ENCODE results near the gene DDAH1.
"Not testable (repeated sequence)": the region's sequence is repeated elsewhere in the genome, so short reads cannot be mapped to it uniquely, and the experiment has no call there.

DDAH1 gene

GRCh38 chr1:85465099-85465785 is at the start of gene DDAH1:
Gene DDAH1 (minus strand): TSS chr1:85465159. CDS start chr1:85465045, 114 bp downstream.
- DNase-seq (ENCODE audit: low read depth): no peak

- not testable (repeated sequence) for DNase-seq (ENCODE audit: low read depth)
Observed at GRCh38 chr1:85513998-85514397, 49.0 kb upstream of the DDAH1 start.

GRCh38 chr1:85504417-85504816 is 39.5 kb upstream of the DDAH1 start:
- no peak for DNase-seq (ENCODE audit: low read depth)

- no peak for DNase-seq (ENCODE audit: low read depth)
Observed at GRCh38 chr1:85502625-85503083, 37.7 kb upstream of the DDAH1 start.

GRCh38 chr1:85502171-85502570 is 37.2 kb upstream of the DDAH1 start:
- no peak for DNase-seq (ENCODE audit: low read depth)

DNA sequence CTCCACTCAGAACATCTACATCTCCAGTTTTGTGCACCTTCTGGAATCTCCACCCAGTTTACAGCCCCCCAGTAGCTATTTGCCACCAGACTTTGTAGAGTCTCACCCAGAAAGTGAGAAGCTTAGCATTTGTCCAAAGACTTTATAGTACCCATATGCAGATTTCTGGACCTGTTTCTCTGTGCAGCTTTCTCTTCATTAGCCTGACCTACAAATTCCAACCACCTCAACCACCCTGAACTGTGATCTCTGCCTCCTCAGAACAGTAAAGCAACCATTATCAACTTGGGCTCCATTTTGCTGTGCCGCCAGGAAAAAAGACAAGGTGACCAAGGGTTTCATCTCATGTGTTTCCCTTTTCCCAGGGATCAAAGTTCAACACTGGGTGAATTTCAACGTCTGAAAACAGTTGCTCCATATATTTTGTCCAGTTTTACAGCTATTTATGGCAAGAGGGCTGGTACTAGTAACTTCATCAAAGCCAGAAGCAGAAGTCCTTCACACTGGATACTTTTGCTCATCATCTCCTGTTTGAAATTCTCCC is 36.5 kb upstream of the DDAH1 start:
- no peak for DNase-seq (ENCODE audit: low read depth)

DNA sequence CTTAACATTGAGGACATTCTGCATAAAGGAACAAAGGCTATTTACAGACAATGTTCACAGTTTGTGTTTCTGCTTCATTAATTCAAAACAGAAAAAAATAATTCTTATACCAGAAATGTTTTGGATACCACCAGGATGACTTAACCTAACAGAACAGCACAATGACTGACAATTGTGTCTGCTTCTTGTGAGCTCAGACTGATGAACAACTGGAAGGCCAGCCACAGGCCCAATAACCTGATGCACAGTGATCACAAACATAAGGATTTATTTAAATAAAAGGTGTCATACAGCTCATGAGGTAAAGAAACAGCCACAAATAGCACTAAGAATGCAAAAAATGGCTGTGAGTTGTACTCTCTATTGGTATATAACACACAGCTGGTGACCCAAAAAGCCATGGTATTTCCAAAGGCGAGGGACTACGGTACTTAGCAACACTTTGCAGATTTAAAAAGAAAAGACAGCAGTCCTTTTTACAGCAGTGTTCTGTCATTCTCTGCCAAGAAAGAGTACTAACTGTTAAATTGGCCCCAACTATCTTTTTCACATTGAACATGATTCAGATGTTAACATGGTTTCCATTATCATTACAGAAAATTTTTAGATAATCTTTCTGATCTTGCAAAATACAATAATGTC is 32.1 kb upstream of the DDAH1 start:
- no peak for DNase-seq (ENCODE audit: low read depth)

GRCh38 chr1:85495556-85495955 is 30.6 kb upstream of the DDAH1 start:
- DNase-seq (ENCODE audit: low read depth): no peak

DNA sequence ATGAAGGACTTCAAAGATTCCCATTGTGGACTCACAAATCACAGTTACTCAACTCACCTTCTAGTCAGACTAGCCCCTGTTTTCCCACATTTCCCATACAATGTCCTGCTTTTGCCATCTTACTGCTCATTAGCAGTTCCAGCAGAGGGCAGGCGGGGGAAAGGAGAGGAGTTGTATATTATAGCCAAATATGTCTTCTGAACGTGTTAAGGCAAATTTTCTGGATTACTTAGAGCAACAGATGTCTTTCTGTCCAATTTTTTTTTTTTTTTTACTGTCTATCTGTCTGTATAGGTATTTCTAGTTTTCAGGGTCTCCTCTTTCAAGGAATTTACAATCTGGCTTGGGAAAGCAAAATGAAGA is 29.9 kb upstream of the DDAH1 start:
- DNase-seq (ENCODE audit: low read depth): no peak

DNA sequence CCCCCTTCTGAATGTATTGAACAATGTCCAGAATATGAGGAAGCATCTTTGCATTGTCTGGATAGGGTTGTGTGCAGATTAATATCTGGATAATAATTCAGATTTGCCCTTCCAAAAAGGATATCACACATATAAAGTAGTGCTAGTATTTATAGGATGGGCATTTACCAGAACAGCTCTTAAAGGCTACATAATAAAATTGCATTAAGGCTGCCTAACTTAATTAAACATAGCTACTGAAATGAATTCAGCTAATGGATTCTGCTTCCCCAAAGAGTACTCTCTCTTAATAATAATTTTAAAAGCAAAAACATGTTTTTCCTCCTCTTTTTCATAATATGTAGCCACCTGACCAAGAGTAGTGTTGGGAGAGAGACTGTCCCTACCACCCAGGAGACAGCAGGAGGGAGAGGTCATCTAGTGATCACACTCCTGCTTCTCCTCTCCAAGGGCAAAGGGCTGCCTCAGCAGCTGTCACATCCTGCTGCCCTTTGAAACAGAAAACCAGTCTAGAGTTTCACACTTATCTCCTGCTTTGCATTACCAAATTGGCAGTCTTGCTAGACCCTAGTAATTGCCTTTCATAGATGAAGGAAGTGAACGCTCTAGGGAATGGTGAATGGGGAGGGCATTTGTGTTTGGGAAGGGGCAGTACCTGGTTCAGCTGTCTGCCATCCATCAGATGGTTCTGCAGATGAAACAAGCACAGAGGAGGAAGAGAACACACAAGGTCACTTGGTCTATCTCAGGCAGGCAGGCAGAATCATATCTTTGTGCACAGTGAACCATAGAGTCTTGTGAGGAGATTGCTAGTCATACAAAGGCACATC is 29.3 kb upstream of the DDAH1 start:
- DNase-seq (ENCODE audit: low read depth): no peak

DNA sequence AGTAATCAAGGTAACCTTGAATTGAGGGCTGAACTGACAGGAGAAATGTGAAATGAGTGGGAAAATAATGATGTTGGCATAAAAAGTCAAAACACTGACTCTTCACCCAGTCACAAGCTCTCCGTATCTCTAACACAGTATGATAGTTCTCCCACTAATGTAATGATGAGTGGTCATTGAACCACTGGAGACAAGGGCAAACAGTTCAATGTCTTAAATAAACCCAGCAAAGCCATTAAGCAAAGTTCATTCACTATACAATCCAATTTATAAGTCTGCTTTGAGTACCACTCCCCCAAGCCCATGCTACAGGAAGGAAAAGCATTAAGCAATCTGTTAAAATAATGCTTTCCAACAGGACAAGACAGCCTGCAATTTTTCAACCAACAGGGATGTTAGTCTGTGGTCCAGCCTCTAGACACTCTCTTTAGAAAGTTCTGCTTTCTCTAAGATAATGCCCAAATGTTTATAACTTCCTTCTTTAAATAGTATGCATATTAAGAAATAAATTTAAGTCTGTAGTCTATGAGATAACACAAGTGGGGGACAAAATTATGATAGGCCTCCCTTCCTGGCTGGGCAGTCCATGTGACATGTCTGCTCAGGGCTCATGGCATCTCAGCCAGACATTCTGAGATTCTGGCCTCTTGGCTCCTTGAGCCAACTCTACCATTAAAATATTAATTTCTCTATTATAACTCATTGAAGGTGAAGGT is 25.5 kb upstream of the DDAH1 start:
- DNase-seq (ENCODE audit: low read depth): no peak

GRCh38 chr1:85488126-85488525 is 23.2 kb upstream of the DDAH1 start:
- no peak for DNase-seq (ENCODE audit: low read depth)

DNA sequence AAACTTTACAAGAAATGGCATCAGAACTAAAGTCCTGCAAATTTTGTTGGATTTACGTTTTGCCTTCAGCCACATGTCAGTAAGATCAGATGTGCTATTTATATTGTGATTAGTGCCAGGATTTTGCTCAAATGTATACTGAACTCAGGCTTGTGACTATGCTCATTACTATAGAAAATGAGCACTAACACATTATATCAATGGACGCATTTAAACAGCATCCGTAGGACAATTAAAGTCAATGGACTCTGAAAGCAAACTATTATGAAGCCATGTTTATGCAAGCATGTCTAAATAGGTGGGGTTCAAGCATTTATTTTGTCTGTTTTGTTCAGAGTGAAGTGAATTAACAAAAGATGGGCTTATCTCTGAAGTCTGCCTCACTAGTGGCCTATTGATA is 20.6 kb upstream of the DDAH1 start:
- no peak for DNase-seq (ENCODE audit: low read depth)

- no peak for DNase-seq (ENCODE audit: low read depth)
Observed at GRCh38 chr1:85484716-85485115, 19.8 kb upstream of the DDAH1 start.

GRCh38 chr1:85484264-85484663 is 19.3 kb upstream of the DDAH1 start:
- DNase-seq (ENCODE audit: low read depth): no peak

GRCh38 chr1:85481688-85482087 is 16.7 kb upstream of the DDAH1 start:
- no peak for DNase-seq (ENCODE audit: low read depth)

DNA sequence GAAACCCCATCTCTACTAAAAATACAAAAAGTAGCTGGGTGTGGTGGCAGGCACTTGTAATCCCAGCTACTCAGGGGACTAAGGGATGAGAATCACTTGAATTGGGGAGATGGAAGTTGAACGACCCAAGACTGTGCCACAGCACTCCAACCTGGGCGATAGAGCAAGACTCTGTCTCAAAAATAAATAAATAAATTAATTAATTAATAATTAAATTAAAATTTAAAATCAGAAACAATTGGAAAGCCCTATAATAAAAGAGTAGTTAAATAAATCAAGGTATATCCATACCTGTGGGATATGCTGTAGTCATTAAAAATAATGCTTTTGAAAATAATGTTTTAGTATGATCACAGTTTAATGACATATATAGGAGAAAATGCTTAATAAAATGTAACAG is 15.6 kb upstream of the DDAH1 start:
- DNase-seq (ENCODE audit: low read depth): no peak

- DNase-seq (ENCODE audit: low read depth): no peak
Observed at GRCh38 chr1:85479491-85479890, 14.5 kb upstream of the DDAH1 start.

DNA sequence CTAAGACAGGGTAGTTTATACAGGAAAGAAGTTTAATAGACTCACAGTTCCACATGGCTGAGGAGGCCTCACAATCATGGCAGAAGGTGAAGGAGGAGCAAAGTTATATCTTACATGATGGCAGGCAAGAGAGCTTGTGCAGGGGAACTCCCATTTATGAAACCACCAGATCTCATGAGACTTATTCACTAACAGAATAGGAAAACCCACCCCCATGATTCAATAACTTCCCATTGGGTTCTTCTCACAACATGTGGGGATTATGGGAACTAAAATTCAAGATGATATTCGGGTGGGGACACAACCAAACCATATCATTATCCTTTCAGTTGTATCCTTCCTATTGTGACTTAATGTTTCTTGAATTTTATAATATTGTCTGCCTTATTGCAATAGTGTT is 13.4 kb upstream of the DDAH1 start:
- no peak for DNase-seq (ENCODE audit: low read depth)

DNA sequence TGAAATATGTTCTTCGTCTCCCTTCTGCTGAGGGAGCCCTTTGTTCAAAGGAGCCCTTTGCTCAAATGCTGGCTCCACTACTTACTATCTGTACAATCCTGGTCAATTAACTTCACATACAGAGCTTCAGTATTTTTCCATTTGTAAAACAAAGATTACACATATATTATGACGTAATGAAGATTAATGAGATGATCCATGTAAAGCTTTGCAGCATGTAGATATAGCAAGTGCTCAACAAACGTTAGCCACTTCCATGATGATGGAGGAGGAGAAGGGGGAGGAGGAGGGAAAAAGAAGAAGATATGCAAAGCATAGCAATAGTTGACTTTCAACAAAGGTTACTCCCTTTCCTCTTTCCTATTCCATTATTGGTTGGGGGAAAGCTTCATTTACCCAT is 10.1 kb upstream of the DDAH1 start:
- no peak for DNase-seq (ENCODE audit: low read depth)

- no peak for DNase-seq (ENCODE audit: low read depth)
Observed at GRCh38 chr1:85473390-85473789, 8.4 kb upstream of the DDAH1 start.

DNA sequence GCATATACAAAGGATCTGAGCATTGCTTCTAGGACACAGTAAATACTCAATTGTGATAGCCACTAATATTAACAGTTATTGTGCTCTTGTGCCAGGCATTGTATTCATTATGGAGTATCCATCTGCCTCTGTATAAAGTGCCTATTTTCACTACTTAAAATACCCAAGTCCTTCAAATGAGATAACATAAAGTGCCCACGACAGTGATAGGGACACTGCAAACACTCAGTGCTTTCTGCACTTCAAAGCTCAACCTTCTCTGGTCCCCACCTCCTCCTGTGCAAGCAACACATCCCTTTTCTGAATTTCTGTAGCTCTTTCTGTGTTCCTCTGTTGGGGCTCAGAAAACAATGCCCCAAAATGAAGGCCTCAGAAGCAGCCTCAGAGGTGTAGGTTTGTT is 6.6 kb upstream of the DDAH1 start:
- DNase-seq (ENCODE audit: low read depth): no peak
